Activated CD4-positive, CD25-positive, alpha-beta regulatory T cell treated with anti-CD3 and anti-CD28 coated beads, Interleukin-2, amount 50 U/mL, for 72 hours (primary cell): Measurements from ENCODE around the gene NISCH.

ENCODE experiments used
- DNase-seq: peaks from one replicate; pipeline ENCODE4 v3.0.0; 2021

Gene NISCH

GRCh38 chr3:52472239-52473000 lies 17.0 kb downstream of the NISCH start:
- no peak for DNase-seq

- DNase-seq = no peak
These were observed 17.6 kb downstream of the NISCH start for GRCh38 chr3:52473026-52473425.

- no peak for DNase-seq
These were observed 21.8 kb downstream of the NISCH start for GRCh38 chr3:52477076-52477795.

GRCh38 chr3:52477796-52478095 lies 22.3 kb downstream of the NISCH start:
- no peak for DNase-seq

GRCh38 chr3:52479037-52479876 lies 23.9 kb downstream of the NISCH start:
- no peak for DNase-seq

GRCh38 chr3:52479877-52480575 lies 24.6 kb downstream of the NISCH start:
- DNase-seq = no peak

GRCh38 chr3:52480768-52481715 lies 25.6 kb downstream of the NISCH start:
- DNase-seq = no peak

GRCh38 chr3:52481819-52482521 lies 26.6 kb downstream of the NISCH start:
- no peak for DNase-seq

- no peak for DNase-seq
These were observed 27.7 kb downstream of the NISCH start for GRCh38 chr3:52483081-52483480.

- DNase-seq = no peak
These were observed 28.4 kb downstream of the NISCH start for GRCh38 chr3:52483577-52484381.

- DNase-seq = no peak
These were observed 29.5 kb downstream of the NISCH start for GRCh38 chr3:52484680-52485461.

GRCh38 chr3:52487050-52487787 lies 31.8 kb downstream of the NISCH start:
- no peak for DNase-seq

- no peak for DNase-seq
These were observed 32.6 kb downstream of the NISCH start for GRCh38 chr3:52487788-52488691.

- no peak for DNase-seq
These were observed 33.3 kb downstream of the NISCH start for GRCh38 chr3:52488746-52489145.

GRCh38 chr3:52489453-52489852 lies 34.0 kb downstream of the NISCH start:
- DNase-seq = no peak

GRCh38 chr3:52490035-52490938 lies 34.9 kb downstream of the NISCH start:
- DNase-seq = no peak
